ENCODE measurements around the gene TARM1. TPM values are rescaled to one million over a fixed set of nuclear protein-coding genes. Genes with fewer than 3 reads are reported as not detected.

The TARM1 gene
- total and polyA plus RNA-seq, 2 of the 8 experiments (the other 6 are each of a cell fraction or from before 2014, with no cell fraction given) = not detected

- TF ChIP-seq POU5F1 (IDR thresholded peaks at IDR 0.05; ENCODE audit: low read depth, low read length) (no peak), PHF8 (conservative IDR thresholded peaks at IDR 0.05; ENCODE audit: low read depth, low read length) (no peak), JUN (IDR thresholded peaks at IDR 0.05; ENCODE audit: low read depth, low read length) (no peak), TAF1 (IDR thresholded peaks at IDR 0.05; ENCODE audit: low read depth, low read length) (no peak), NANOG (IDR thresholded peaks at IDR 0.05; ENCODE audit: insufficient read depth, low read depth, low read length, poor library complexity, severe bottlenecking) (no peak), RAD21 (IDR thresholded peaks at IDR 0.05 in 1 of 2, conservative IDR thresholded peaks at IDR 0.05 in 1 of 2; ENCODE audit: low read depth in 2 of 2, low read length in 2 of 2) (no peak), HDAC2 (IDR thresholded peaks at IDR 0.05; ENCODE audit: borderline replicate concordance in 1 of 2, low read depth in 2 of 2, low read length in 2 of 2) (no peak), CTBP2 (IDR thresholded peaks at IDR 0.05; ENCODE audit: borderline replicate concordance, insufficient read depth, insufficient read length, low read length) (no peak)
These were observed 47.8 kb upstream of the TARM1 start (continued) for GRCh38 chr19:54128796-54129616.
